ENCODE results near the gene ATP8A2. TPM values are rescaled to one million over a fixed set of nuclear protein-coding genes. Genes with fewer than 3 reads are reported as not detected.
"Not testable (repeated sequence)": the region's sequence is repeated elsewhere in the genome, so short reads cannot be mapped to it uniquely, and the experiment has no call there.

ATP8A2 gene
- total and polyA plus RNA-seq, 4 donors: 0.01 to 0.08 (median 0.05) TPM; not detected in 1

GRCh38 chr13:25784119-25784518, 412.3 kb downstream of the ATP8A2 start:
- 74% methylated on average over 4 of the region's 4 CpGs for WGBS
- Histone ChIP-seq H3K4me1 (ENCODE audit: control insufficient read depth in 4 of 4, insufficient read depth in 4 of 4, low read length in 3 of 4) (no peaks in the 10 kb centered on the region), H3K27me3 (ENCODE audit: control insufficient read depth in 4 of 4, insufficient read depth in 4 of 4, low read length in 3 of 4) (peaks cover 0 to 4% (median 1%) of the 10 kb centered on the region in 4 donors), H3K27ac (ENCODE audit: low read depth in 1 of 2, low read length in 2 of 2) (no peak overlapping the region), H3K9me3 (ENCODE audit: control insufficient read depth in 4 of 4, low read length in 3 of 4) (no peaks in the 10 kb centered on the region), H3K36me3 (ENCODE audit: control insufficient read depth in 4 of 4, insufficient read depth in 3 of 4, low read depth in 1 of 4, low read length in 3 of 4) (no peaks in the 10 kb centered on the region), H3K4me3 (ENCODE audit: low read depth in 1 of 3, low read length in 3 of 3) (no peak overlapping the region), H3K9ac (ENCODE audit: low read depth in 1 of 2, low read length in 2 of 2) (no peak overlapping the region)
- DNase-seq (ENCODE audit: low spot score): no peak
- TF ChIP-seq RAD21 (IDR thresholded peaks at IDR 0.05): no peak
- no peak for TF ChIP-seq HNF4A (conservative IDR thresholded peaks at IDR 0.05)
- TF ChIP-seq FOXA2 (IDR thresholded peaks at IDR 0.05): no peak
- no peak for TF ChIP-seq CTCF (IDR thresholded peaks at IDR 0.05; ENCODE audit: low read depth, low read length, missing input control)
- TF ChIP-seq, protein P1, sequence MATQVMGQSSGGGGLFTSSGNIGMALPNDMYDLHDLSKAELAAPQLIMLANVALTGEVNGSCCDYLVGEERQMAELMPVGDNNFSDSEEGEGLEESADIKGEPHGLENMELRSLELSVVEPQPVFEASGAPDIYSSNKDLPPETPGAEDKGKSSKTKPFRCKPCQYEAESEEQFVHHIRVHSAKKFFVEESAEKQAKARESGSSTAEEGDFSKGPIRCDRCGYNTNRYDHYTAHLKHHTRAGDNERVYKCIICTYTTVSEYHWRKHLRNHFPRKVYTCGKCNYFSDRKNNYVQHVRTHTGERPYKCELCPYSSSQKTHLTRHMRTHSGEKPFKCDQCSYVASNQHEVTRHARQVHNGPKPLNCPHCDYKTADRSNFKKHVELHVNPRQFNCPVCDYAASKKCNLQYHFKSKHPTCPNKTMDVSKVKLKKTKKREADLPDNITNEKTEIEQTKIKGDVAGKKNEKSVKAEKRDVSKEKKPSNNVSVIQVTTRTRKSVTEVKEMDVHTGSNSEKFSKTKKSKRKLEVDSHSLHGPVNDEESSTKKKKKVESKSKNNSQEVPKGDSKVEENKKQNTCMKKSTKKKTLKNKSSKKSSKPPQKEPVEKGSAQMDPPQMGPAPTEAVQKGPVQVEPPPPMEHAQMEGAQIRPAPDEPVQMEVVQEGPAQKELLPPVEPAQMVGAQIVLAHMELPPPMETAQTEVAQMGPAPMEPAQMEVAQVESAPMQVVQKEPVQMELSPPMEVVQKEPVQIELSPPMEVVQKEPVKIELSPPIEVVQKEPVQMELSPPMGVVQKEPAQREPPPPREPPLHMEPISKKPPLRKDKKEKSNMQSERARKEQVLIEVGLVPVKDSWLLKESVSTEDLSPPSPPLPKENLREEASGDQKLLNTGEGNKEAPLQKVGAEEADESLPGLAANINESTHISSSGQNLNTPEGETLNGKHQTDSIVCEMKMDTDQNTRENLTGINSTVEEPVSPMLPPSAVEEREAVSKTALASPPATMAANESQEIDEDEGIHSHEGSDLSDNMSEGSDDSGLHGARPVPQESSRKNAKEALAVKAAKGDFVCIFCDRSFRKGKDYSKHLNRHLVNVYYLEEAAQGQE (IDR thresholded peaks at IDR 0.05): no peak

GRCh38 chr13:25790137-25790536, 418.4 kb downstream of the ATP8A2 start:
- not testable (repeated sequence) for DNase-seq (ENCODE audit: low spot score); H3K27ac ChIP-seq (ENCODE audit: low read depth in 1 of 2, low read length in 2 of 2); H3K4me3 ChIP-seq (ENCODE audit: low read depth in 1 of 3, low read length in 3 of 3); H3K27me3 ChIP-seq (ENCODE audit: control insufficient read depth in 4 of 4, insufficient read depth in 4 of 4, low read length in 3 of 4); H3K9ac ChIP-seq (ENCODE audit: low read depth in 1 of 2, low read length in 2 of 2); H3K9me3 ChIP-seq (ENCODE audit: control insufficient read depth in 4 of 4, low read length in 3 of 4); H3K4me1 ChIP-seq (ENCODE audit: control insufficient read depth in 4 of 4, insufficient read depth in 4 of 4, low read length in 3 of 4); H3K36me3 ChIP-seq (ENCODE audit: control insufficient read depth in 4 of 4, insufficient read depth in 3 of 4, low read depth in 1 of 4, low read length in 3 of 4)
- WGBS: 85% methylated on average over 1 of the region's 1 CpG

DNA sequence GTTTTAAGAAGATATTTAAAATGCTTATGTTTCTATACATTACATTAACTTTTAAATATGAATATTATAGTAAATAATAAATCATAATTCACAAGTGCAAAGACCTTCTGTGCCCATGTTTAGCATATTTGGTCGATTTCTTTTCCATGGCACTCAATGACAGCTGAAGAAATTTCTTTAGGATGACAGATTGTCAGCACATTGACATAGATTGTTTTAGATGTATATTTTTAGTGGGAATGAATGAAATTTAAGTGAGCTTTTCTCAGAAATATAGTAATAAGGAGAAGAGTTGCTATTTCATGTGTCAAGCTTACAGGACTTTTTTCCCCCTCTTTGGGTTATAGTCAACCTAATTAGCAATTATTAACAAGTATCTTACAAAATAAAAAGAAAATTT, 423.5 kb downstream of the ATP8A2 start:
- no peak for DNase-seq (ENCODE audit: low spot score)
- Histone ChIP-seq H3K9me3 (ENCODE audit: control insufficient read depth in 4 of 4, low read length in 3 of 4) (no peaks in the 10 kb centered on the region), H3K27ac (ENCODE audit: low read depth in 1 of 2, low read length in 2 of 2) (no peak overlapping the region), H3K9ac (ENCODE audit: low read depth in 1 of 2, low read length in 2 of 2) (no peak overlapping the region), H3K4me1 (ENCODE audit: control insufficient read depth in 4 of 4, insufficient read depth in 4 of 4, low read length in 3 of 4) (no peaks in the 10 kb centered on the region), H3K4me3 (ENCODE audit: low read depth in 1 of 3, low read length in 3 of 3) (no peak overlapping the region), H3K36me3 (ENCODE audit: control insufficient read depth in 4 of 4, insufficient read depth in 3 of 4, low read depth in 1 of 4, low read length in 3 of 4) (no peaks in the 10 kb centered on the region), H3K27me3 (ENCODE audit: control insufficient read depth in 4 of 4, insufficient read depth in 4 of 4, low read length in 3 of 4) (no peaks in the 10 kb centered on the region)
- WGBS: 64% methylated on average over 1 of the region's 1 CpG
- TF ChIP-seq CTCF (IDR thresholded peaks at IDR 0.05; ENCODE audit: low read depth, low read length, missing input control) (no peak), YY1 (IDR thresholded peaks at IDR 0.05) (no peak), TAF1 (conservative IDR thresholded peaks at IDR 0.05) (no peak), RXRA (IDR thresholded peaks at IDR 0.05) (no peak), FOXA1 (IDR thresholded peaks at IDR 0.05) (no peak), HNF4A (conservative IDR thresholded peaks at IDR 0.05) (no peak), RAD21 (IDR thresholded peaks at IDR 0.05) (no peak), GABPA (IDR thresholded peaks at IDR 0.05 in 1 of 2, conservative IDR thresholded peaks at IDR 0.05 in 1 of 2) (no peak)
- TF ChIP-seq, protein P2, sequence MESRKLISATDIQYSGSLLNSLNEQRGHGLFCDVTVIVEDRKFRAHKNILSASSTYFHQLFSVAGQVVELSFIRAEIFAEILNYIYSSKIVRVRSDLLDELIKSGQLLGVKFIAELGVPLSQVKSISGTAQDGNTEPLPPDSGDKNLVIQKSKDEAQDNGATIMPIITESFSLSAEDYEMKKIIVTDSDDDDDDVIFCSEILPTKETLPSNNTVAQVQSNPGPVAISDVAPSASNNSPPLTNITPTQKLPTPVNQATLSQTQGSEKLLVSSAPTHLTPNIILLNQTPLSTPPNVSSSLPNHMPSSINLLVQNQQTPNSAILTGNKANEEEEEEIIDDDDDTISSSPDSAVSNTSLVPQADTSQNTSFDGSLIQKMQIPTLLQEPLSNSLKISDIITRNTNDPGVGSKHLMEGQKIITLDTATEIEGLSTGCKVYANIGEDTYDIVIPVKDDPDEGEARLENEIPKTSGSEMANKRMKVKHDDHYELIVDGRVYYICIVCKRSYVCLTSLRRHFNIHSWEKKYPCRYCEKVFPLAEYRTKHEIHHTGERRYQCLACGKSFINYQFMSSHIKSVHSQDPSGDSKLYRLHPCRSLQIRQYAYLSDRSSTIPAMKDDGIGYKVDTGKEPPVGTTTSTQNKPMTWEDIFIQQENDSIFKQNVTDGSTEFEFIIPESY (IDR thresholded peaks at IDR 0.05): no peak
- TF ChIP-seq, protein P3, sequence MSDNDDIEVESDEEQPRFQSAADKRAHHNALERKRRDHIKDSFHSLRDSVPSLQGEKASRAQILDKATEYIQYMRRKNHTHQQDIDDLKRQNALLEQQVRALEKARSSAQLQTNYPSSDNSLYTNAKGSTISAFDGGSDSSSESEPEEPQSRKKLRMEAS (IDR thresholded peaks at IDR 0.05): no peak
- TF ChIP-seq, protein P1 (IDR thresholded peaks at IDR 0.05): no peak
- TF ChIP-seq, protein P4, sequence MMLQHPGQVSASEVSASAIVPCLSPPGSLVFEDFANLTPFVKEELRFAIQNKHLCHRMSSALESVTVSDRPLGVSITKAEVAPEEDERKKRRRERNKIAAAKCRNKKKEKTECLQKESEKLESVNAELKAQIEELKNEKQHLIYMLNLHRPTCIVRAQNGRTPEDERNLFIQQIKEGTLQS (IDR thresholded peaks at IDR 0.05): no peak

Measured in liver (tissue), 9 donors.